IMR-90 (cell line): ENCODE results near the gene DDC.

Experiments
- CEBPB ChIP-seq: IDR thresholded peaks from 2 replicates; pipeline ENCODE4 v1.6.1; 2012; ENCODE audit warnings: low read depth, low read length, improper control_type of control experiment
- CHD1 ChIP-seq: IDR thresholded peaks from 2 replicates; pipeline ENCODE4 v1.6.1; 2012; ENCODE audit warnings: low read depth, low read length, improper control_type of control experiment
- FOS ChIP-seq: fragments of 150-350 bp; IDR thresholded peaks from 2 replicates; pipeline ENCODE4 v1.6.1; 2016; ENCODE audit warnings: low read depth, low read length
- MAZ ChIP-seq: IDR thresholded peaks from 2 replicates; pipeline ENCODE4 v1.6.1; 2012; ENCODE audit warnings: low read depth, mild to moderate bottlenecking, low read length, improper control_type of control experiment, moderate library complexity, borderline replicate concordance
- MXI1 ChIP-seq: IDR thresholded peaks from 2 replicates; pipeline ENCODE4 v1.6.1; 2012; ENCODE audit warnings: low read depth, mild to moderate bottlenecking, low read length, moderate library complexity, borderline replicate concordance
- POLR2A ChIP-seq: IDR thresholded peaks from 2 replicates; pipeline ENCODE4 v1.6.1; 2012; ENCODE audit warnings: mild to moderate bottlenecking, low read depth, low read length
- RAD21 ChIP-seq: IDR thresholded peaks from 2 replicates; pipeline ENCODE4 v1.6.1; 2012; ENCODE audit warnings: low read length, improper control_type of control experiment
- RCOR1 ChIP-seq: IDR thresholded peaks from 2 replicates; pipeline ENCODE4 v1.6.1; 2012; ENCODE audit warnings: mild to moderate bottlenecking, low read length, improper control_type of control experiment; ENCODE audit not compliant: insufficient replicate concordance
- RFX5 ChIP-seq: IDR thresholded peaks from 2 replicates; pipeline ENCODE4 v1.8.0; 2012; ENCODE audit warnings: low read depth, mild to moderate bottlenecking, low read length, moderate library complexity
- SMC3 ChIP-seq: fragments of 150-350 bp; IDR thresholded peaks from 2 replicates; pipeline ENCODE4 v1.6.1; 2016; ENCODE audit warnings: low read depth, mild to moderate bottlenecking, antibody characterized with exemption, low read length, moderate library complexity
- TF ChIP-seq, protein P1 (sequence below): conservative IDR thresholded peaks from 2 replicates; pipeline ENCODE4 v1.5.1; 2012; ENCODE audit warnings: mild to moderate bottlenecking, low read depth, low read length, improper control_type of control experiment
- TF ChIP-seq, protein P2 (sequence below): fragments of 150-350 bp; IDR thresholded peaks from 2 replicates; pipeline ENCODE4 v1.6.1; 2017; ENCODE audit warnings: mild to moderate bottlenecking, antibody characterized with exemption, low read length, low read depth
- TF ChIP-seq, protein P3 (sequence below): fragments of 150-350 bp; IDR thresholded peaks from 2 replicates; pipeline ENCODE4 v1.6.1; 2016; ENCODE audit warnings: low read depth, mild to moderate bottlenecking, low read length, moderate library complexity, borderline replicate concordance

DNA sequence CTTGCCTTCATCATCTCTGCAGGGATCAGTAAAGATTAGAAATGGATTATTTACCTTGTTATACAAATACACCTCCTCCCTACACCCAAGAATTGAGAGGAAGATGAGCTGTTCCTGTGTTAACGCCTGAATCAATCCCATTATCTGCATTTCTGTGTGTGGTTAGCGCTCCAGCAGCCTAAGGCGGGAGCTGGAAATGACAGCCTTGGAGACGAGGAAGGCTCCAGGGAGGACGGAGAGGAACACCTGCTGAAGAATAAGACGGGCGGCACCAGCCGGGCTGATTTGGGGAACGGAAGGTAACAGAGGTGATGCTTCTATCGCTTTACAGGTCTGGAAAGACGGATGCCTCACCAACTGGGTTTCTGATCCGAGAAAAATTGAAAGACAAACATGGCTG lies 34.2 kb upstream of the DDC start:
- TF ChIP-seq, protein P1, sequence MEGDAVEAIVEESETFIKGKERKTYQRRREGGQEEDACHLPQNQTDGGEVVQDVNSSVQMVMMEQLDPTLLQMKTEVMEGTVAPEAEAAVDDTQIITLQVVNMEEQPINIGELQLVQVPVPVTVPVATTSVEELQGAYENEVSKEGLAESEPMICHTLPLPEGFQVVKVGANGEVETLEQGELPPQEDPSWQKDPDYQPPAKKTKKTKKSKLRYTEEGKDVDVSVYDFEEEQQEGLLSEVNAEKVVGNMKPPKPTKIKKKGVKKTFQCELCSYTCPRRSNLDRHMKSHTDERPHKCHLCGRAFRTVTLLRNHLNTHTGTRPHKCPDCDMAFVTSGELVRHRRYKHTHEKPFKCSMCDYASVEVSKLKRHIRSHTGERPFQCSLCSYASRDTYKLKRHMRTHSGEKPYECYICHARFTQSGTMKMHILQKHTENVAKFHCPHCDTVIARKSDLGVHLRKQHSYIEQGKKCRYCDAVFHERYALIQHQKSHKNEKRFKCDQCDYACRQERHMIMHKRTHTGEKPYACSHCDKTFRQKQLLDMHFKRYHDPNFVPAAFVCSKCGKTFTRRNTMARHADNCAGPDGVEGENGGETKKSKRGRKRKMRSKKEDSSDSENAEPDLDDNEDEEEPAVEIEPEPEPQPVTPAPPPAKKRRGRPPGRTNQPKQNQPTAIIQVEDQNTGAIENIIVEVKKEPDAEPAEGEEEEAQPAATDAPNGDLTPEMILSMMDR = no peak
- no peak for TF ChIP-seq RAD21
- no peak for TF ChIP-seq RFX5
- TF ChIP-seq POLR2A = no peak
- TF ChIP-seq, protein P2, sequence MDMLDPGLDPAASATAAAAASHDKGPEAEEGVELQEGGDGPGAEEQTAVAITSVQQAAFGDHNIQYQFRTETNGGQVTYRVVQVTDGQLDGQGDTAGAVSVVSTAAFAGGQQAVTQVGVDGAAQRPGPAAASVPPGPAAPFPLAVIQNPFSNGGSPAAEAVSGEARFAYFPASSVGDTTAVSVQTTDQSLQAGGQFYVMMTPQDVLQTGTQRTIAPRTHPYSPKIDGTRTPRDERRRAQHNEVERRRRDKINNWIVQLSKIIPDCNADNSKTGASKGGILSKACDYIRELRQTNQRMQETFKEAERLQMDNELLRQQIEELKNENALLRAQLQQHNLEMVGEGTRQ = no peak
- no peak for TF ChIP-seq CEBPB
- TF ChIP-seq, protein P3, sequence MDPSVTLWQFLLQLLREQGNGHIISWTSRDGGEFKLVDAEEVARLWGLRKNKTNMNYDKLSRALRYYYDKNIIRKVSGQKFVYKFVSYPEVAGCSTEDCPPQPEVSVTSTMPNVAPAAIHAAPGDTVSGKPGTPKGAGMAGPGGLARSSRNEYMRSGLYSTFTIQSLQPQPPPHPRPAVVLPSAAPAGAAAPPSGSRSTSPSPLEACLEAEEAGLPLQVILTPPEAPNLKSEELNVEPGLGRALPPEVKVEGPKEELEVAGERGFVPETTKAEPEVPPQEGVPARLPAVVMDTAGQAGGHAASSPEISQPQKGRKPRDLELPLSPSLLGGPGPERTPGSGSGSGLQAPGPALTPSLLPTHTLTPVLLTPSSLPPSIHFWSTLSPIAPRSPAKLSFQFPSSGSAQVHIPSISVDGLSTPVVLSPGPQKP = no peak
- no peak for TF ChIP-seq FOS
- no peak for TF ChIP-seq MAZ
- TF ChIP-seq MXI1 = no peak
- no peak for TF ChIP-seq CHD1
- no peak for TF ChIP-seq SMC3
- no peak for TF ChIP-seq RCOR1
